NOMO-1 treated with DMSO at 0.1 percent for 48 hours (cell line): ENCODE measurements around the gene INSYN2B.
A peak's percentile ranks its signal among the peaks of the same experiment; 100 is the strongest.

Experiments
- DNase-seq: peaks from one replicate; lab custom pipeline; 2025; ENCODE audit not compliant: unreplicated experiment; lab: John Stamatoyannopoulos, UW

INSYN2B gene

DNA sequence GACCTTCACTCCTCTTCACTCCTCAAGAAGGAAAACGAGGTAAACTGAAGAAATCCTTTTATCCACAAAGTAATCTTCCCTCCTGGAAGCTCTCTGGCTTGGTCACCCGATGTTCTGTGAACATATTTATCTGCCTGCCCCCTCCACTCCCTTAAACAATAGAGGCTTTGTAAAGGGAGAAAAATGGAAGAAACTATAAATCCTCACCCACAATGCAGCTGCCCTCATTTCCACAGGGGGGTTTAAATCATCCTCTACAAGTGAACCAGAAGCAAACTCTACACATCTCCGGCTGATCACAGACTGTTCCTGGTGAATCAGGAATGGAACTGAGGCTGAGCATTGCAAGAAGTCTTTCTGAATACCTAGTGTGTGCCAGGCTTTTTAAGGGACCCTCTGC lies 7.2 kb downstream of the INSYN2B start:
- DNase-seq: no peak

DNA sequence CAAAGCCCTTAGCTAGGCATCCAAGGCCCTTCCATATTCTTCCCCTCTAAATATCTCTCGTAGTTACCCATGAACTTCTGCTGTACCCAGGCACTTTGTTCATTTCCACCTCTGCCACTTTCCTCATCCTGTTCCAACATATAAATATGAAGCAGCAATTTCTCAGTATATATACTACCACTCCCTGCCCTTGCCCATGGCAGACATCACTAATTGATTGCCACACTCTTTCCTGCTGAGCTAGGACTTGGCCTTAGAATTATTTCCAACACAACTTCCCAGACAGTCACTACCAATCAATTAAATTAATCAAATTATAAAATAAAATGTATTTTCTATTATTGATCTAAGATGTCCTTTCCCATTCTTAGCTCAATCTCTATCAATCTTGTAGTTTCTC lies 8.5 kb downstream of the INSYN2B start:
- no peak for DNase-seq

DNA sequence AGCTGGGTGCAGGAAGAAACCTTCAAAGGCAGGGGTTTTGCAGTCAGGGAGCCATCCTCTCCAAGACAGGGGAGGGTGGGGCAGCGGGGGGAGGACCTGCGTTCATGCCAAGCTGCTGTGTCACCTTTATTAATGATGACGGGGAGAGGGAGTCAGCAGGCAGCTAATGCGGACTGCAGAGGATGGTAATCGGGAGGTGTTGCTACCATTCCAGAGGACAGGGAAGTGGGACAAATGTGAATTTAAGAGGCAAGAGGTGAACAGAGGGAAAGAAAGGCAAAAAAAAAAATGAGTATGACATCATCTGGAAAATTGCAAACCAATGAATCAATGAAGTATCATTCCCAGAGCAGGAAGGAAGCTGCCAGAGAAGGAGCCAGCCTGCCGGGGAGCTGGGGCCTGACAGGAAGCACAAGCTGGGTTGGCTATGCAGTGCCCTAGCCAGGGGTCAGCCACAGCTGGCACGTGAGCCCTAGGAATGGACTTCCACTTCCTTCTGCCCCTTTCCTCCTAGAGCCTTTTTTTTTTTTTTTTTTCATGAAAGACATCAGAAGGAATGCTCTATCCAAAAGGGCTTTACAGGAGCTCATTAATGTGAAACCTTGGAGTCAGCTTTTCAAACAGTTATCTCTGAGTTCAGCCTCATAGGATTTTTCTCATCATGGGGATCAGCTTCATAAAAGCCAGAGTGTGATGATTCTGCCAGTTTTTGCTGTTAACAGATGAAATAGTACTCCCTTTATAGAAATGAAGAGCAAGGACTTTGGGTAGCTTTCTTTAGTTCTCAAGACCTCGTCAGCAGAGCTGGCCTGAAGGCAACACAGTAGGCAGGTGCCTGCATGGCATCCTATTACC lies 9.2 kb downstream of the INSYN2B start:
- DNase-seq: no peak

DNA sequence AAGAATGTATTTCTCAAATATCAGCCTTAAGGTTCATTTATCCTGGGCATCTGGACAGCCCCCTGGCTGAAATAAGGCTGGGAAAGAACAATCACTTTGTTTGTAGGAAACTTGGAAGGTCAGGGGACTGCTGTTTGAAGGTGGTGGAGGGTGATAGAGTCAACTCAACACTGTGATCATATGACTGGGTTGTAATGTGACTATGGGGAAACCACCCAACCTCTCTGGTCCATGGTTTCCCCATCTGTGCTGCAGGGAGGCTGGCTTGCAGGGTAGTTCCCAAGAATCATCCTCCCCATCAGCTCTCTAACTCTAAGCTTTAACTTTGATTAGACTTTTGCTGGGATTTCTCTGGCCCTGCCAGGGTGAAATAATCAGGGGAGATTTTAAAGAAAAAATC lies 10.0 kb downstream of the INSYN2B start:
- no peak for DNase-seq

DNA sequence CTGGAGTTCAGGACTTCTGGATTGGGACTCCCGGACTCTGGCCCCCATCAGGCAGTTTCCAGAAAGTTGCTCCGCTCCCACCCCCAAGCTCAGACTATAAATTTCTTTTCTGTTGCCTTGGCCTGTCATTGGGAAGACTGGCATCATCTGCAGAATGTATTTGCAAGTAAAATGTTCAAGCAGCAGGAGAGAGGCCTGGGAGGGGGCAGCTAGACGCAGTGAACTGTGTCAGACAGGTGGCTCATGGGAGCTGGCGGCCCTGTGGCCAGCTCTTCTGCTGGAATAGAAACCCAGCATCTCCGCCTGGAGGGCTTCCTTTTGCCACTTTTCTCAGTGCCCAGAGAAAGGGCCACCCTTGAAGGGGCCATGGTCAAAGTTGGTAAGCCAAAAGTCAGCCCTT lies 16.0 kb downstream of the INSYN2B start:
- no peak for DNase-seq

DNA sequence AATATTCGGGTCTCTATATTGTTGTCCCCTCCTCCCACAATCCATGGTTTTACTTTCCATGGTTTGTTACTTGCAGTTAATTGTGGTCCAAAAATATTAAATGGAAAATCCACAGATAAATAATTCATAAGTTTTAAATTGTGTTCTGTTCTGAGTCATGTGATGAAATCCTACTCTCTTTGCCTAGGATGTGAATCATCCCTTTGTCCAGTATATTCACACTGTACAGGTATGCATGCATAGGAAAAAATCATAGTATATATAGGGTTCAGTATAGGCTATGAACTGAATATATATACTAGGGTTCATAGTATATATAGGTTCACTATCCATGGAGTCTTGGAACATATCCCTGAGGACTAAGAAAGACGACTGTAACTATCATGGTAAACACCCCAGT lies 19.6 kb downstream of the INSYN2B start:
- no peak for DNase-seq

DNA sequence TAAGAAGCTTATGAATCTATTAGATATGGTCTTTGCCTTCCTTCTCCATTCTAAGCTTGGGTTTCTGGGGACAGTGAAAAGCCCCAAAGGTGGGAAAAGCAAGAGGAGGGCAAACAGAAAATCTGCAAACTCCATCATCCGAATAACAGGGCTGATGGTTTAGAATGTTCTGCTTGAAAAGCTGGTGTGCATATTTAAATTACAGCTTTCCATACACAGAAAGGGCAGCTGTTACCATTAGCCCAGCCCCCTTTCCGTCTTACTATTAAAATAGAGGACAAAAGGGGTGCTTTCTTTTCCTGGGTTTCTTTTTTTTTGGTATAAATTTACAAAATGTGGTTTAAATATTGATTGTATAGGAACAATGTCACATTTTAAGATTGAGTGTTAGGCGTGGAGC lies 22.0 kb downstream of the INSYN2B start:
- no peak for DNase-seq

DNA sequence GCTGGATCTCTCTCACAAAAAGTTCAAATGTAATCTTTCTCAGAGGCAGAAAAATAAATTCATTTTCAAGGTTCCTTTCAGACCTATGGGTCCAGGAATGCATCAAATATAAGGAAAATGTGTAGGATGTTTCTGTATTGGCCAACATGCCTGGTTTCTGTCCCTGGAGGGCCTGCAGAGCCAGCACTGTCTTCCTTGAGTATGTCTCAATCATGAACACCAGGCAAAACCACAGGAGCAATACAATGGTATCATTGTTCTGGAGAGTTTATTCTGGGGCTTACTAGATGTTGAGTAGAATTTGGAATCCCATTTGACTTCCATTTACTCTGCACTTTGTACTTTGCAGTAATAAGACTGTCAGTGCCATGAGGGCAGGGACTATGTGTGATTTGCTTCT lies 23.5 kb downstream of the INSYN2B start:
- no peak for DNase-seq

DNA sequence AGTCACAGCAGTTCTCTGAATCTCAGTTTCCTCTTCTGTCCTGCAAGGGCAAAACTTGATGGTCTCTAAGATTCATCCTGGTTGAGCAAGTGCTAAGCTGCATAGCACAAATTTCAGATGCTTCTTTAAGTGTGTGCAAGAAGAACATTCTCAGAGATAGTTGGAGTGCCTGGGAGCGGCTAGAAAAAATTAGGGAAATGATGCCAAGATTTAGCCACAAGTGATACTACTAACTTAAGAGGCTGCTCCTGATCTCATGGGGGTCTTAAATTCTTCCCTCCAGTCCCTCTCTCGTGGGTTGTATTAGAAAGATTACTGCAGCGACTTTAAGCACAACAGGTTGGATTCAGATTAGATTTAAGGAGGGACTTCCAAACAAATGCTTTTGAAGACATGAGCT lies 24.2 kb downstream of the INSYN2B start:
- DNase-seq: no peak

DNA sequence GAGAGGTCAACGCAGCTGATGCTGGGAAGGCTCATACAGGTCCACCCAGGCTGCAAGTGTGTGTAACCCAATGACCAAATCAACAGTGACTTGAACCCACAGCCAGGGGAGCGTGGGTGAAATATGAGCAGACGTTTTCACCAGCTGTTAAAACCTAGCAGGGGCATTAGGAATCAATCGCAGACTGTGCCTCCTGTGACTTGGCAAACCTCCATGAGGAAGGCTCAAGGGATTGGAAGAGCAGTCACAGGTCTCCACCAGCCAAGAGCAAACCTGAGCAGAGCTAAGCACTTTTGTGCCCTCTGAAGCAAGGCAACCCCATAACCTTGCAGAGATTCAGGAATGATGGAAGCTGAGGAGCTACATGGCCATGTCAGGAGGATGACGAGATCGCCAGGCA lies 25.5 kb downstream of the INSYN2B start:
- DNase-seq: no peak

DNA sequence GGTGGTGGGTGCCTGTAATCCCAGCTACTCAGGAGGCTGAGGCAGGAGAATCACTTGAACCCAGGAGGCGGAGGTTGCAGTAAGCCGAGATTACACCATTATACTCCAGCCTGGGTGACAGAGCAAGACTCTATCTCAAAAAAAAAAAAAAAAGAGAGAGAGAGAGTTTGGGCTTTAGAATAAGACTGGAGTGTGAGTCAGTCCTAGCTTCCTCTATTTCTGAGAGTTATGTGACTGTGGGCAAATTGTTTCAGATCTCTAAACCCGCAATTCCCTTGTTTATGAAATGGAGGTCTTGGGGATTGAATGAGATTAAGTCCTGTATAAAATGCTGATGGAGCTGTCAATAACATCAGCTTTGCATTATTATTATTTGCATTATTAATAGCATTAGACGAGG lies 27.1 kb downstream of the INSYN2B start:
- peak; percentile 94 for DNase-seq

DNA sequence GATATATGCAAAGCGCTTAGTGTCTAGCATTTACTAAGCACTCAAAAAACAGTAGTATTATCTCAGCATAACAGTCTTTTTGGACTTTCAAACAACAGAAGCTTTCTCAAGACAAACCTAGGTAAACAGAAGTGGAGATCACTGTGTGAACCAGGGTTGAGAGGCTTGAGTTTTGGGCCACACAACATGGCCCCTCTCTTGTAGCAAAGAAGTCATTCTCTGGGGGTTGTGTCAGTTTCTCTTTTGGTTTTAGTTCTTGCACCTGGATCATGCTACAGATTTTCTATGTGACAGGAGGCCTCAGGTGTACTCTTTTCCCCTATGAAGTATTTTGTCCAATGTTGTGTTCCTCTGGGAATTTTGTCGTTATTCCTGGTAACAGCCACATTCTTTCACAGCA lies 30.0 kb downstream of the INSYN2B start:
- no peak for DNase-seq

DNA sequence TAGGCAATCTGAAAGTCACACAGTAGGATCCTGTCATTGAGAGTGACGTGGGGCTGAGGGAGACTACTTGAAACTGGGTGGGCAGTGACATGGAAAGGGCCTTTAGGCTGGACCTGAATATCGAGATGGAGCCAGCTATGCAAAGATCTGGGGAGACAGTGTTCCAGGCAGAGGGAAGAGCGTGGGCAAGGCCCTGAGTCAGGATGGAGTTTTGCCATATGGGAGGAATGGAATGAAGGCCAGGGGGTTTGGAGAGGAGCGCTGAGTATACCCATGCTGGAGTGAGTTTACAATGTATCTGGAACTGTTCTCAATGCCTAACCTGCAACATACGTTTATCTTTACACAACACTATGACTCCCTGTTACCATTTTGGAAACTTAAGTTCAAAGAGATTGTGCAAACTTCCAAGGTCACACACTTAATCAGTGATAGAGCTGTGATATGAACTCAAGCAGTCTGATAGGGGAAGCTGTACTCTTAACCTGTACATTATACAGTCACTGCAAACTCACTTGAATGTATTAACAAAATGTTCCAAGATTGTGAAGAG lies 33.5 kb downstream of the INSYN2B start:
- DNase-seq: no peak

DNA sequence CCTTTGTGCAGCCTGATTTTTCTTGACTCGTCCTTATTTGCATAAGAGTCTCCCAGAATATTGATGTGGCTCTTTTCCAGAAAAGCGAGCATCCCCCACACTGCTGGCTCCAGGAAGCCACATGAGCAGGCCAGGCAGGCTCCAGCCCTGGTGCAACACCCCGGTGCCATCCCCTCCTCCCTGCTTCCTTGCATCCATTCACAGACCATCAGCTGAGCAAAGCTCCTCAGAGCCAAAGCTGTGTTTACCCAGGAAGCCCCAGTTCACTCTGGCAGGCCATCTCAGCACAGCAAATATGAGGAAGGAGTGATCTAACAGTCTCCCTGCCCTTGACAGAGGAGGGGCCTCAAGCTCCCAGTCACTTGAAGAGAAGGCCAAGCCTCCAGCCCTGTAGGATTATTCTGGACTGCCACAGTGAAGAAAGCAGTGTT lies 34.4 kb downstream of the INSYN2B start:
- DNase-seq: no peak

DNA sequence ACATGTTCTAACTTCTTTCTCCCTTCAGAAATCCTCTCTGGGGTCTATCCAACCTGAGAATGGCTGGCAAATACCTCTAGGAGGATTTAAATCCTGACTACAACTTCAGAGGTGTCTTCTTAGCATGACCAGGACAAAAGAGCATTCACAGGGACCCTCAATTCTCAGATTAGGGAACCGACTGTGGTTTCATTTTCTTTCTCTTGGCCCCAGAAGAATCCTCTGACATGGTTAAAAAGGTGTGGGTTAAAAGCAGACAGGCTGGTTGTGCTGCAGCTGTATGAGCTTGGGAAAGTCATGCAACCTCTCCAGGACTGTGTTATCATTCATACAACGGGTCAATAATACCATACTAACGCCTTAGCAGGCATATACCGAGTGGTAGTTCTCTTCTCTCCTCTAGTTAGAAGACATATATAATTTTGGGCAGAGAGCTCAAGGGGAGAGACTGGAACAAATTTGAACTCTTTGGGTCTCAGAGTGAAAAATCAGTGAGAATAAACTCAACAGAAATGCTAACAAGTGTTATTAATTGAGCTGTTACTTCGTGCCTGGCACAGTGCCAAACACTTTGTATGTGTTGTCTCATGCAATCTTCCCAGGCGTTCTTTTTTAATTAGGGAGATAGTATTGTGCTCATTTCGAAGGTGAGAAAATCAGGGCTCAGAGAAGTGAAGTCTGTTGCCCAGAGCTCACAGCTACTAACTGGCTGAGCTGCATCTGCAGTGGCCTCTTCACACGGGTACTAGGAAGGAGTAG lies 35.2 kb downstream of the INSYN2B start:
- peak; percentile 12 for DNase-seq

DNA sequence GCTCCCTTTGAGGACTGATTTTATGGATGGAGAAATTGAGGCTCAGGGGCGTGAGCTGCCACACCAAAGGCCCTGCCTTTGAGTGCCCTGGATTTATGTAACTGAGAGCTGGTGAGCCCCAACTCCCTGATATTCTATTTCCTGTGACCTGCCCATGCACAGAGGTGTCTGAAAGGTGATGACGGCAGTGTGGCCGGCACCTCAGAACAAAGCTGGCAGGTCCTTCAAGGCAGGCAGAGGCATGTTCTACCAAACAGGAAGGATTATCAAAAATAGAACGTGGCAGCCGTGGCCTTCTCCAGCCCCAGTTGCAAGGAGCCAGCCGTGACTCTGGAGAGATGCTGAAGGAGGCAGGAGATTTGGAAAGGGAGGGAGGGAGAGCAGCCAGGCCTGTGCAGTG lies 36.2 kb downstream of the INSYN2B start:
- DNase-seq: no peak

DNA sequence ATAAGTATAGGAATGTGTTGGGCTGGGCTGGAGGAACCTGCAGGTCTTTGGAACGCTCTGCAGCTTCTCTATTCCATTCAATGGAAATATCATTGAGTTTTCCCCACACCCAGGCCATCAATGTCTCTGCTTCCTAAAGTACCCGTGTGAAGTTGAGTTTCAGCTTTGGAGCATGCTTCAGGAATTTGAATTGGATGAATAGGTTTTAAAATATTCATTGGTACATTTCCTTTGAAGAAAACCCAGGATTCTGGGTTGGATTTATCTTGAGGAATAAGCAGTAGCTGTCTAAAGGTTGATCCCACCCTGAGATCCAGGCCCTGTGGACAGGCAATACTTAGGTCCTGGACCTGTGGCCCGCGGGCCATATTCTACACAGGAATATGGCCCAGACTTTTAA lies 37.3 kb downstream of the INSYN2B start:
- no peak for DNase-seq

DNA sequence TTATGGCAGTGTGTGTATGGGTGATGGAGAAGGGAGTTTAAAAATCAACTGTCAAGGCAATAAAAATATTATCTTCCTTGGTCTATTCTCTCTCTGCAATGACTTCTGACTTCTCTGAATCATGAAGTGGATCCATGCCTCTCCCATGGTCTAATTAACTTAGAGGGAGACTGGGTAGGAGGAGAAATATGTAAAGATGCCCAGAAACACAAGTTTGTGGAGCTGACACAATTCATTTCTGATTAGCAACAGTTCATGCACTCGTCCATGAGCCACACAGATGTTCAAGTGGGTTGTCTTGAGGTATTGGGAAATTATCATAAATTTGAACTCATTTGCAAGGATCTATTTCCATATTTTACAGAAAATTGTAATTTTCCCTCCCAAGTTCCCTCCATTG lies 38.1 kb downstream of the INSYN2B start:
- no peak for DNase-seq

DNA sequence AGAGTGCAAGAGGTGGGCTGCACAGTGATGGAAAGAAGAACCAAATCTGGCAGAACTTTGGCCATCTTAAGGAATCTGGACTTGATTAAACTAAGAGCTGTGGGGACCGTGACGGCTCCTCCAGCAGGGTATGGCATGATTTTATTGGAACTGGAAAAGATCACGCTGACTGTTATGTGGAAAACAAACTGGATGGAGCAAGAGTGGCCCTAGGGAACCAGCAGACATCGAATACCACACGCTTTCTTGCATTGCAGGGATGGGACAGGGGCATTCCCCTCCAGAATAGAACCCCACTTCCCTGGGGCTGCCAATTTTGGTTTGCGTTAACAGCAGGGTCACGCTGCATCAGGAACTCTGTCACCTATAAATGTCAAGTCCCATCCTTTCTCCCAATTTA lies 38.8 kb downstream of the INSYN2B start:
- DNase-seq: no peak

DNA sequence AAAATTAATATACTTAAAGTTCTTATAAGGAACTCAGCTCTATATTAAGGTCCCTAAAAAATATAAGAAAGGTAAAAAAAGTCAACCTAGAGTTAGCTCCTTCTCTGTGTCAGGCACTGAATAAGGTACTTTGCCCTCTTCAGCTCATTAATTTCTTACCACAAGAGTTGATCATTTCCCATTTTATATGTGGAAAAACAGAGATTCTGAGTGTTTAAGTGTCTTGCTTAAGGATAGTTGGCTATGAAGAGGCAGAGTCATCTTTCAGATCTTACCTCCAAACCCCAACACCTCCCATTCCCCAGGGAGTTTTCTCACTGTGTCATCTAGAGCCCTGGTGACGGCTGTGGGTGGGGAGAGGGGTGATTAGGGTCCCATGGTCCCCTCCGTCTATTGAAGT lies 40.6 kb downstream of the INSYN2B start:
- DNase-seq: no peak

DNA sequence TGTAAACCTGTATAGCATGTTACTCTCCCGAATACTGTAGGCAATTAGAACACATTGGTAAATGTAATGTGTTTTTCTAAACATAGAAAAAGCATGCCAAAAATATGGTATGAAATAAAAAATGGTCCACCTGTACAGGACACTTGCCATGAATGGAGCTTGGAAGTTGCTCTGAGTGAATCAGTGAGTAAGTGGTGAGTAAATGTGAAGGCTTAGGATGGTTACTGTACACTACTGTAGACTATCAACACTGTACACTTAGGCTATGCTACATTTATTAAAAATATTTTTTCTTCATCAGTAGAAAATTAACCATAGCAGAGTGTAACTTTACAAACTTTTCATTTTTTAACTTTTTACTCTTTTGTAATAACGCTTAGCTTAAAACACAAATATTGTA lies 41.9 kb downstream of the INSYN2B start:
- DNase-seq: no peak

DNA sequence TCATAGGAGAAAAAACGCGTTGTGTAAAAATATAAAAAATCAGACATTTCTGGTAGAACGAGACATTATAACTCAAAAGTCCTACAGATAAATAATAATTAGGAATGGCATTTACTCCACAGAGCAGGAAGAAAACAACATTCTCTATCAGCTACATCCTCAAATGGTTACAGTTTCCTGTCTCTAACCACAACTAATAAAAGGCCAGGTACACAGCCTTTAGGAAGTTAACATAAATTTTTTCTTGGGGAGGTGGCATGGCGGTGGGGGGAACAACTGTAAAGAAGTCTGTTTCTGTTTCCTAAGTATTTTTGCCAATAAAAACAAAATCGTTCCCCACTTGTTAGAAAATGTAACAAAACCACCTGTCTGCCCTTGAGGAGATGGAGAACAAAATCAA lies 44.5 kb downstream of the INSYN2B start:
- DNase-seq: no peak
